ENCODE results near the gene MGLL. TPM values are rescaled to one million over a fixed set of nuclear protein-coding genes. Genes with fewer than 3 reads are reported as not detected.

MGLL gene
- total RNA-seq: 1 to 10 TPM; 1.5 to 1.7 TPM

- ChIA-PET CTCF (interaction anchor here (0.8 kb wide), 1 partner anchor 13 kb away, joined by 3 read pairs; no protein-coding TSS in a partner anchor), POLR2A (interaction anchor here (1.4 kb wide), 1 partner anchor 21 kb away, joined by 3 read pairs; no protein-coding TSS in a partner anchor)
- H3K4me1 Mint-ChIP-seq: peaks cover 26% of the 10 kb centered on the region
- no peak within 1 kb of the TSS for H3K27ac Mint-ChIP-seq
- peaks cover 2% of the 10 kb centered on the region for H3K9me3 Mint-ChIP-seq
- DNase-seq: no peak
- H3K36me3 Mint-ChIP-seq (ENCODE audit: low read depth): no peaks in the 10 kb centered on the region
- H3K27me3 Mint-ChIP-seq: peaks cover 58% of the 10 kb centered on the region
- H3K4me3 Mint-ChIP-seq: peak within 1 kb of the TSS; percentile 72
These were observed at the start of gene MGLL for GRCh38 chr3:127822041-127822681. TSS of gene MGLL (minus strand) at chr3:127822515. CDS start at chr3:127822318, 197 bp downstream.

GRCh38 chr3:127870156-127870555 is 47.8 kb upstream of the MGLL start:
- H3K4me3 Mint-ChIP-seq: no peak overlapping the region
- H3K36me3 Mint-ChIP-seq (ENCODE audit: low read depth): no peaks in the 10 kb centered on the region
- no peak overlapping the region for H3K27ac Mint-ChIP-seq
- peaks cover 23% of the 10 kb centered on the region for H3K27me3 Mint-ChIP-seq
- peaks cover 10% of the 10 kb centered on the region for H3K4me1 Mint-ChIP-seq
- POLR2A ChIA-PET: no interaction called here
- no peak for DNase-seq
- CTCF ChIA-PET: interaction anchor here (0.6 kb wide), 1 partner anchor 1986 kb away, joined by 3 read pairs; no protein-coding TSS in a partner anchor
- H3K9me3 Mint-ChIP-seq: no peaks in the 10 kb centered on the region

- Mint-ChIP-seq H3K27ac (no peak overlapping the region), H3K27me3 (peaks cover 26% of the 10 kb centered on the region), H3K36me3 (ENCODE audit: low read depth) (no peaks in the 10 kb centered on the region), H3K4me3 (no peak overlapping the region), H3K9me3 (no peaks in the 10 kb centered on the region), H3K4me1 (peaks cover 10% of the 10 kb centered on the region)
- POLR2A ChIA-PET: no interaction called here
- DNase-seq: no peak
- CTCF ChIA-PET: no interaction called here
These were observed 45.7 kb upstream of the MGLL start for GRCh38 chr3:127867986-127868385.

GRCh38 chr3:127867412-127867811 is 45.1 kb upstream of the MGLL start:
- CTCF ChIA-PET: no interaction called here
- Mint-ChIP-seq H3K4me1 (peaks cover 10% of the 10 kb centered on the region), H3K36me3 (ENCODE audit: low read depth) (no peaks in the 10 kb centered on the region), H3K27me3 (peaks cover 26% of the 10 kb centered on the region), H3K27ac (no peak overlapping the region), H3K4me3 (no peak overlapping the region), H3K9me3 (no peaks in the 10 kb centered on the region)
- no peak for DNase-seq
- POLR2A ChIA-PET: no interaction called here

- Mint-ChIP-seq H3K27ac (no peak overlapping the region), H3K4me1 (peaks cover 10% of the 10 kb centered on the region), H3K27me3 (peaks cover 25% of the 10 kb centered on the region), H3K9me3 (no peaks in the 10 kb centered on the region), H3K36me3 (ENCODE audit: low read depth) (no peaks in the 10 kb centered on the region), H3K4me3 (no peak overlapping the region)
- ChIA-PET POLR2A (no interaction called here), CTCF (no interaction called here)
- DNase-seq: no peak
These were observed 43.6 kb upstream of the MGLL start for GRCh38 chr3:127865941-127866340.

- H3K9me3 Mint-ChIP-seq: no peaks in the 10 kb centered on the region
- H3K27ac Mint-ChIP-seq: no peak overlapping the region
- H3K27me3 Mint-ChIP-seq: peaks cover 11% of the 10 kb centered on the region
- H3K36me3 Mint-ChIP-seq (ENCODE audit: low read depth): no peaks in the 10 kb centered on the region
- ChIA-PET POLR2A (no interaction called here), CTCF (no interaction called here)
- no peak for DNase-seq
- H3K4me3 Mint-ChIP-seq: no peak overlapping the region
- H3K4me1 Mint-ChIP-seq: no peaks in the 10 kb centered on the region
These were observed 37.9 kb upstream of the MGLL start for GRCh38 chr3:127860211-127860696.

GRCh38 chr3:127859730-127860129 is 37.4 kb upstream of the MGLL start:
- Mint-ChIP-seq H3K4me1 (no peaks in the 10 kb centered on the region), H3K36me3 (ENCODE audit: low read depth) (no peaks in the 10 kb centered on the region), H3K27ac (no peak overlapping the region), H3K4me3 (no peak overlapping the region), H3K27me3 (peaks cover 7% of the 10 kb centered on the region), H3K9me3 (no peaks in the 10 kb centered on the region)
- no peak for DNase-seq
- POLR2A ChIA-PET: no interaction called here
- CTCF ChIA-PET: no interaction called here

- ChIA-PET POLR2A (no interaction called here), CTCF (no interaction called here)
- Mint-ChIP-seq H3K27ac (no peak overlapping the region), H3K36me3 (ENCODE audit: low read depth) (no peaks in the 10 kb centered on the region), H3K9me3 (no peaks in the 10 kb centered on the region), H3K4me3 (no peak overlapping the region), H3K4me1 (no peaks in the 10 kb centered on the region), H3K27me3 (peaks cover 8% of the 10 kb centered on the region)
- no peak for DNase-seq
These were observed 36.6 kb upstream of the MGLL start for GRCh38 chr3:127858937-127859336.

- CTCF ChIA-PET: no interaction called here
- H3K27ac Mint-ChIP-seq: no peak overlapping the region
- peaks cover 11% of the 10 kb centered on the region for H3K27me3 Mint-ChIP-seq
- H3K9me3 Mint-ChIP-seq: no peaks in the 10 kb centered on the region
- POLR2A ChIA-PET: no interaction called here
- DNase-seq: no peak
- no peaks in the 10 kb centered on the region for H3K36me3 Mint-ChIP-seq (ENCODE audit: low read depth)
- H3K4me1 Mint-ChIP-seq: no peaks in the 10 kb centered on the region
- H3K4me3 Mint-ChIP-seq: no peak overlapping the region
These were observed 36.2 kb upstream of the MGLL start for GRCh38 chr3:127858521-127858920.

- no peak for DNase-seq
- H3K4me3 Mint-ChIP-seq: no peak overlapping the region
- peaks cover 11% of the 10 kb centered on the region for H3K27me3 Mint-ChIP-seq
- no peak overlapping the region for H3K27ac Mint-ChIP-seq
- no peaks in the 10 kb centered on the region for H3K36me3 Mint-ChIP-seq (ENCODE audit: low read depth)
- no peaks in the 10 kb centered on the region for H3K4me1 Mint-ChIP-seq
- no peaks in the 10 kb centered on the region for H3K9me3 Mint-ChIP-seq
- ChIA-PET CTCF (no interaction called here), POLR2A (no interaction called here)
These were observed 35.0 kb upstream of the MGLL start for GRCh38 chr3:127857333-127857732.

- Mint-ChIP-seq H3K36me3 (ENCODE audit: low read depth) (no peaks in the 10 kb centered on the region), H3K9me3 (no peaks in the 10 kb centered on the region), H3K4me1 (no peaks in the 10 kb centered on the region), H3K27me3 (peaks cover 11% of the 10 kb centered on the region), H3K4me3 (no peak overlapping the region), H3K27ac (no peak overlapping the region)
- DNase-seq: no peak
- ChIA-PET POLR2A (no interaction called here), CTCF (no interaction called here)
These were observed 34.5 kb upstream of the MGLL start for GRCh38 chr3:127856801-127857200.

- DNase-seq: no peak
These were observed 32.9 kb upstream of the MGLL start for GRCh38 chr3:127855246-127855645.

GRCh38 chr3:127853681-127854080 is 31.4 kb upstream of the MGLL start:
- no peak overlapping the region for H3K27ac Mint-ChIP-seq
- H3K4me1 Mint-ChIP-seq: no peaks in the 10 kb centered on the region
- ChIA-PET POLR2A (no interaction called here), CTCF (no interaction called here)
- no peaks in the 10 kb centered on the region for H3K9me3 Mint-ChIP-seq
- H3K4me3 Mint-ChIP-seq: no peak overlapping the region
- H3K27me3 Mint-ChIP-seq: peaks cover 9% of the 10 kb centered on the region
- no peak for DNase-seq
- no peaks in the 10 kb centered on the region for H3K36me3 Mint-ChIP-seq (ENCODE audit: low read depth)

More at GRCh38 chr3:127855246-127855645, 32.9 kb upstream of the MGLL start:
- H3K27ac Mint-ChIP-seq: no peak overlapping the region
- H3K27me3 Mint-ChIP-seq: peaks cover 9% of the 10 kb centered on the region
- no peak overlapping the region for H3K4me3 Mint-ChIP-seq
- ChIA-PET CTCF (no interaction called here), POLR2A (no interaction called here)
- no peaks in the 10 kb centered on the region for H3K4me1 Mint-ChIP-seq
- H3K9me3 Mint-ChIP-seq: no peaks in the 10 kb centered on the region
- no peaks in the 10 kb centered on the region for H3K36me3 Mint-ChIP-seq (ENCODE audit: low read depth)

GRCh38 chr3:127851899-127852298 is 29.6 kb upstream of the MGLL start:
- no peaks in the 10 kb centered on the region for H3K4me1 Mint-ChIP-seq
- no peak overlapping the region for H3K27ac Mint-ChIP-seq
- no peak for DNase-seq
- no peaks in the 10 kb centered on the region for H3K9me3 Mint-ChIP-seq
- H3K36me3 Mint-ChIP-seq (ENCODE audit: low read depth): no peaks in the 10 kb centered on the region
- CTCF ChIA-PET: no interaction called here
- POLR2A ChIA-PET: no interaction called here
- H3K4me3 Mint-ChIP-seq: no peak overlapping the region
- H3K27me3 Mint-ChIP-seq: peaks cover 19% of the 10 kb centered on the region

All from activated CD4-positive, alpha-beta memory T cell treated with anti-CD3 and anti-CD28 coated beads, Interleukin-2, amount 10 ng/mL, durations not matched to agents 7 days and 5 days (primary cell).